Peyer's patch (tissue), 4 donors: Measurements from ENCODE around the gene ACP4.

Source experiments
- CTCF ChIP-seq, 6 experiments: fragments of 450-650 bp in 4 of 6; fragments of 200-600 bp in 2 of 6; sonication (generic) in 1 of 6; IDR thresholded peaks; one replicate each; pipeline ENCODE4 v1.5.1; 2017 to 2019; ENCODE audit warnings: antibody characterized with exemption in 6 of 6, mild to moderate bottlenecking in 3 of 6, moderate library complexity in 1 of 6
- POLR2A ChIP-seq, 2 donors: fragments of 450-650 bp; IDR thresholded peaks; one replicate each; pipeline ENCODE4 v1.5.1; 2017; ENCODE audit warnings: antibody characterized with exemption in 2 of 2, mild to moderate bottlenecking in 2 of 2, moderate library complexity in 2 of 2

GRCh38 chr19:50770888-50771287 is 19.3 kb upstream of the ACP4 start:
- TF ChIP-seq CTCF (IDR thresholded peaks at IDR 0.05) (no peak), POLR2A (IDR thresholded peaks at IDR 0.05) (no peak)
